Ovary (tissue), 9 donors: ENCODE data around the gene INHBB. TPM values are rescaled to one million over a fixed set of nuclear protein-coding genes. Genes with fewer than 3 reads are reported as not detected.
"Not testable (repeated sequence)": the region's sequence is repeated elsewhere in the genome, so short reads cannot be mapped to it uniquely, and the experiment has no call there.

Experiments
- DNase-seq, 5 donors: peaks; one replicate each; pipeline ENCODE4 v3.0.0-alpha.2; 2019 to 2020
- H3K27ac ChIP-seq, 2 donors: fragments of 200-600 bp; one replicate each; pipeline versions ENCODE4 v1.5.1 to v1.8.0; 2019 to 2022
- H3K27me3 ChIP-seq: fragments of 200-600 bp; one replicate; pipeline ENCODE4 v1.8.0; 2022
- H3K36me3 ChIP-seq: fragments of 200-600 bp; sonication (generic); one replicate; pipeline ENCODE4 v1.5.1; 2019
- H3K4me1 ChIP-seq: one replicate; pipeline ENCODE4 v1.8.1; 2013; ENCODE audit warnings: mild to moderate bottlenecking, moderate library complexity; ENCODE audit not compliant: insufficient read depth
- H3K4me3 ChIP-seq: fragments of 200-600 bp; sonication (generic); one replicate; pipeline ENCODE4 v1.5.1; 2017
- H3K9me3 ChIP-seq, 2 donors: fragments of 200-600 bp in 1 of 2; sonication (generic) in 1 of 2; one replicate each; pipeline versions ENCODE4 v1.5.1 to v1.8.1; 2013 to 2019; ENCODE audit warnings: mild to moderate bottlenecking in 1 of 2, moderate library complexity in 1 of 2
- EP300 ChIP-seq: sonication (generic); formaldehyde crosslinking; IDR thresholded peaks from one replicate; pipeline ENCODE4 v1.6.1; 2017; ENCODE audit warnings: antibody characterized with exemption
- POLR2A ChIP-seq: fragments of 450-650 bp; IDR thresholded peaks from one replicate; pipeline ENCODE4 v1.6.1; 2017; ENCODE audit warnings: antibody characterized with exemption, mild to moderate bottlenecking, moderate library complexity
- WGBS, 3 donors: extraction: QIAGEN DNeasy Blood & Tissue Kit in 1 of 3; methylation state at CpG; one replicate each; pipeline versions ENCODE4 v1.1.5 to v1.1.7; 2013 to 2017; 5-methylcytosine and 5-hydroxymethylcytosine counted together
- intact Hi-C, 4 donors: fragments of 100-400 bp; cut with DNase I; formaldehyde crosslinking; loops; one replicate each; pipeline versions ENCODE4 v1.11.0 to v1.15.1; 2022 to 2023
- polyA plus RNA-seq, 2 donors: library from polyadenylated mRNA; stranded (reverse); fragments of 200-250 nt in 1 of 2; fragments of 350-450 nt in 1 of 2; fragmentation: Illumina TruSeq in 1 of 2; extraction: RNeasy Lipid Tissue Mini Kit (QIAGEN cat#74804) in 1 of 2; gene quantifications; one replicate each; pipeline ENCODE4 v1.2.3, GENCODE V29; 2013 to 2014
- total RNA-seq, 7 donors: library from RNA; depleted of rRNA in 2 of 7; stranded (reverse); fragments of >200 nt in 2 of 7; fragmentation: NEBNext Ultra II Directional in 3 of 7; extraction: Animal tissue kit (Norgen Biotek cat#: 25700) in 3 of 7; gene quantifications; one replicate each; pipeline versions ENCODE4 v1.1.0 to v1.2.4, GENCODE V29; 2016 to 2023
- TF ChIP-seq, protein P1 (sequence below), 3 donors: fragments of 450-650 bp in 2 of 3; fragments of 200-600 bp in 1 of 3; IDR thresholded peaks; one replicate each; pipeline versions ENCODE4 v1.5.1 to v1.8.0; 2016 to 2022; ENCODE audit warnings: antibody characterized with exemption in 3 of 3, mild to moderate bottlenecking in 1 of 3
- donor health status: DM: no; HTN: no; CAD: no; lungs with moderate emphysema.
- donor health status: DM: no; HTN: no; CAD: no.
- donor health status: Bipolar disorder and iron deficiency.
- donor health status: DM: yes; HTN: yes; CAD: no.
- donor health status: DM: no; HTN: no; CAD: no.
- donor health status: DM: yes; HTN: yes; CAD: no.

The INHBB gene
- total and polyA plus RNA-seq, 9 donors = 1.1 to 6.9 (median 4.0) TPM

DNA sequence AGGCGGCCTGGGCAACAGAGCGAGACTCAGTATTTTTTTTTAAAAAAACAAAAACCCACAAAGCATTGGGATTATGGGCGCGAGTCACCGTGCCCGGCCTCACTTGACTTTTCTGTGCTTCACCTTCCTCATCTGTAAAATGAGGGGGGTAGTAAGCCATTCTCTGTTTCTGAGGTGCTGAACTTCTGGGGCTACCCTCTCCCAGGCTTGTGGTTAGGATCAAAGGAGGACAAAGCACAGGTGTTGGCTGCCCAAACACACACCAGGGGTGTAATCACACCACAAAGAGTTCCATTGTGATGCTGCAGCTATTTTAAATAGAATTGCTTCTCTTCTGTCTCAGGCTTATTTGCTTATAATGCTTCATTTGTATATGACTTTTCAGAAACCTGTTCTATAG is 35.8 kb upstream of the INHBB start:
- Histone ChIP-seq H3K27me3 (no peaks in the 10 kb centered on the region), H3K36me3 (no peaks in the 10 kb centered on the region), H3K9me3 (no peaks in the 10 kb centered on the region), H3K4me3 (no peak overlapping the region), H3K27ac (no peak overlapping the region), H3K4me1 (peaks cover 3% of the 10 kb centered on the region)
- WGBS, 3 donors = 93 to 98% (median 97%) methylated on average over 6 of the region's 6 CpGs
- intact Hi-C loops = loop anchor here in 2 of 4 donors (5.0 to 10.0 kb wide), 2 partner anchors 55 to 133 kb away; partner anchors contain the start of gene RALB (in 1 of the 2)
- DNase-seq = no peak
- TF ChIP-seq POLR2A (no peak), EP300 (no peak)
- TF ChIP-seq, protein P1, sequence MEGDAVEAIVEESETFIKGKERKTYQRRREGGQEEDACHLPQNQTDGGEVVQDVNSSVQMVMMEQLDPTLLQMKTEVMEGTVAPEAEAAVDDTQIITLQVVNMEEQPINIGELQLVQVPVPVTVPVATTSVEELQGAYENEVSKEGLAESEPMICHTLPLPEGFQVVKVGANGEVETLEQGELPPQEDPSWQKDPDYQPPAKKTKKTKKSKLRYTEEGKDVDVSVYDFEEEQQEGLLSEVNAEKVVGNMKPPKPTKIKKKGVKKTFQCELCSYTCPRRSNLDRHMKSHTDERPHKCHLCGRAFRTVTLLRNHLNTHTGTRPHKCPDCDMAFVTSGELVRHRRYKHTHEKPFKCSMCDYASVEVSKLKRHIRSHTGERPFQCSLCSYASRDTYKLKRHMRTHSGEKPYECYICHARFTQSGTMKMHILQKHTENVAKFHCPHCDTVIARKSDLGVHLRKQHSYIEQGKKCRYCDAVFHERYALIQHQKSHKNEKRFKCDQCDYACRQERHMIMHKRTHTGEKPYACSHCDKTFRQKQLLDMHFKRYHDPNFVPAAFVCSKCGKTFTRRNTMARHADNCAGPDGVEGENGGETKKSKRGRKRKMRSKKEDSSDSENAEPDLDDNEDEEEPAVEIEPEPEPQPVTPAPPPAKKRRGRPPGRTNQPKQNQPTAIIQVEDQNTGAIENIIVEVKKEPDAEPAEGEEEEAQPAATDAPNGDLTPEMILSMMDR (IDR thresholded peaks at IDR 0.05) = no peak

DNA sequence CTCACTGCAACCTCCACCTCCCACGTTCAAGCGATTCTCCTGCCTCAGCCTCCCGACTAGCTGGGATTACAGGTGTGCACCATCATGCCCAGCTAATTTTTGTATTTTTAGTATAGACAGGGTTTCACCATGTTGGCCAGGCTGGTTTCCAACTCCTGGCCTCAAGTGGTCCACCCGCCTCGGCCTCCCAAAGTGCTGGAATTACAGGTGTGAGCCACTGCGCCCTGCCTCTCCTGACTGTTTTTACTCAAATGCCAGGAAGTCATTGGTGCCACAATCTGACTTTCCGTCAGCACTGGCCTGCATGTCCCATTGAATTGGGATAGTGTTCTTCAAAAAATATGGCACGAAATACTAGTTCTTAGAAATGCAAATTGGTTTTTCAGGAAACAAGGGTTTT is 35.1 kb upstream of the INHBB start:
- intact Hi-C loops = loop anchor here in 2 of 4 donors (5.0 to 10.0 kb wide), 2 partner anchors 56 to 134 kb away; partner anchors contain the start of gene RALB (in 1 of the 2)
- H3K27ac ChIP-seq, H3K4me3 ChIP-seq, H3K4me1 ChIP-seq, H3K36me3 ChIP-seq, H3K9me3 ChIP-seq, DNase-seq, H3K27me3 ChIP-seq: not testable (repeated sequence)
- 94 to 96% (median 95%) methylated on average over 8 of the region's 8 CpGs for WGBS, 3 donors

DNA sequence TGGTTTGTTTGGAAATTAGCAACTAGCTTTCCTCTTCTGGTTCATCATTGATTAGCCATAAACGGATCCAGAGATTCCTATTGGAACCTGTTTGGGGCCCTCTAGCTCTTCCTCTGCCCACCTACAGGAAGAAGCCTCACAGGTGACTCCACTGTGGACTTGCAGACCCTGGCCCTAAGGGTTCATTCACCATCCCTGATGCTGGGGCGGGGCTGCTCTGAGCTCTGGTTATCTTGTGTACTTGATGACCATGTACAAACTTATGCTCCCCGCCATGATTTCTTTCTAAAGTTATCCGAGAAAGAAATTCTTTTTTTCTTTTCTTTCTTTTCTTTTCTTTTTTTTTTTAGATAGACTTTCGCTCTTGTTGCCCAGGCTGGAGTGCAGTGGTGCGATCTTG is 33.9 kb upstream of the INHBB start:
- WGBS, 3 donors = 71 to 77% (median 74%) methylated on average over 6 of the region's 6 CpGs
- TF ChIP-seq EP300 = no peak
- TF ChIP-seq POLR2A = no peak
- TF ChIP-seq, protein P1 (IDR thresholded peaks at IDR 0.05) = no peak
- H3K9me3 ChIP-seq = no peaks in the 10 kb centered on the region

DNA sequence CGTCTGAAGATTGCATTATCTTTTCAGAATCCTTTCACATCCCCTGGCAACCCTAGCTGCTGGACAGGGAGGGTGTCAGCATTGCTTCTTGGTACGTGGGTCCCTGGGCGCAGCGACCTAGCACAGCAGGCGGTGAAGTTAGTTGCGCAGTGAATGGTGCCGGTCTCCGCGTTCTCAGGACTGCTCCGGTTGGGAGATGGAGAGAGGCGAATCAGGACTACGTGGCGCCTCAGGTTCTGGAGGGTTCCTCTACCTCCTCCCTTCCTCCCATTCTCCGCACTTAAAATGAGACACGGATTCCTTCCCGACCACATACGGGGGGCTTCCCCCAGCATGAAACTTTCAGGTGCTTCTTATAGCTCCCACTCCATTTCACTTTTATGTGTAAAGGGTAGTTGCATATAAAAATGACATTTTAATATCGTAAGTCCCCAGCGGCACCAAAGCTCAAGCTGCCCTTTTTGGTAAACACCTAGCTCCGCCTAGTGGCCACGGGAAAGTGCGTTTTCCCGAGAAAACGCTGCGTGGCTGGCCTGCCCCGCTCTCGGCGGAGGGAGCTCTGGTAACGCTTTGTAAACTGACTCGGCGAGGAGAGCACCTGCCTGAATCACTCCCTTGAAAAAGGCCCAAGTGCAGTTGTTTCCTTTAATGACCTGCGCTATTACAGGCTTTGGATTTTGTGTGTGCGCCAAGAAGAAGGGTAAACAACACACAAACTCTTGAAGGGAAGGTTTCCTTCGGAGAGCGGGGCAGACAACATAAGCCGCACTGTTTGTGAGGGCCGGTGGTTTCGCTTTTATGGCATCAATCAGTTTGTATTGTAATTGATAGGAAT is 32.9 kb upstream of the INHBB start:
- peak; percentile 80 to 88 (median 87) for DNase-seq
- Histone ChIP-seq H3K4me1 (peaks cover 3% of the 10 kb centered on the region), H3K4me3 (peak overlapping the region; percentile 47), H3K27me3 (no peaks in the 10 kb centered on the region), H3K27ac (peak overlapping the region in 1 of 2 donors; percentile 75), H3K36me3 (no peaks in the 10 kb centered on the region), H3K9me3 (no peaks in the 10 kb centered on the region)
- 0 to 2% (median 1%) methylated on average over 38 of the region's 38 CpGs for WGBS, 3 donors
- peak; percentile 19 for TF ChIP-seq POLR2A
- TF ChIP-seq EP300 = no peak
- TF ChIP-seq, protein P1 (IDR thresholded peaks at IDR 0.05) = peak; percentile 75 to 87 (median 86)
- intact Hi-C loops = loop anchor here in 2 of 4 donors (5.0 to 10.0 kb wide), 2 partner anchors 58 to 136 kb away; partner anchors contain the start of gene RALB (in 1 of the 2)

More for the DNA sequence above, 33.9 kb upstream of the INHBB start:
- peak in 1 of 5 donors; percentile 7 for DNase-seq
- Histone ChIP-seq H3K4me1 (peaks cover 3% of the 10 kb centered on the region), H3K36me3 (no peaks in the 10 kb centered on the region), H3K27ac (no peak overlapping the region), H3K4me3 (no peak overlapping the region), H3K27me3 (no peaks in the 10 kb centered on the region)
- intact Hi-C loops = loop anchor here in 2 of 4 donors (5.0 to 10.0 kb wide), 2 partner anchors 57 to 135 kb away; partner anchors contain the start of gene RALB (in 1 of the 2)
